ENCODE results near the gene CARMIL1. TPM values are rescaled to one million over a fixed set of nuclear protein-coding genes. Genes with fewer than 3 reads are reported as not detected.

CARMIL1 gene
- total RNA-seq, 1 donor from 2014 or later, result 19.1 TPM

DNA sequence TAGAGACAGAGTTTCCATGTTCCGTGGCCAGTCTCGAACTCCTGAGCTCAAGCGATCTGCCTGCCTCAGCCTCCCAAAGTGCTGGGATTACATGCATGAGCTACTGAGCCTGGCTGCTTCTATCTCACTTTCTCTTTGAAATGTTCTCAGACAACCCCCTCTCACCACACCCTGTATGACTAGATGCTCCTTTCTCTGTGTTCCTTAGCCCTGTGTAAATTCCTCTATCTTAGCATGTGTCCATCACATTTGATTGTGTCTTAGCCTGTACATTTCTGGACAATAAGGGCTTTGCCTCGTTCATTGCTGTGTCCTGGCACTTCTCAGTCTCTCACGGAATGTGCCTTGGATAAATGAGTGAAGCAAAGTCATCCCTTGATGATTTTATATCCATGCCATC, 204.8 kb downstream of the CARMIL1 start:
- Mint-ChIP-seq H3K36me3 (ENCODE audit: low read depth, unreplicated experiment) (no peaks in the 10 kb centered on the region), H3K4me3 (ENCODE audit: unreplicated experiment) (no peak overlapping the region), H3K4me1 (ENCODE audit: low read depth, unreplicated experiment) (peaks cover 18% of the 10 kb centered on the region), H3K27me3 (ENCODE audit: low read depth, unreplicated experiment) (no peaks in the 10 kb centered on the region), H3K9me3 (ENCODE audit: unreplicated experiment) (no peaks in the 10 kb centered on the region), H3K27ac (ENCODE audit: unreplicated experiment) (no peak overlapping the region)
- Histone ChIP-seq H3K4me2 (ENCODE audit: low read length) (no peak overlapping the region), H3K9ac (ENCODE audit: low read length) (no peak overlapping the region), H3K27me3 (ENCODE audit: insufficient read depth, low read length) (no peaks in the 10 kb centered on the region), H3K36me3 (ENCODE audit: insufficient read depth, low read length) (no peaks in the 10 kb centered on the region), H3K27ac (ENCODE audit: low read depth, low read length) (no peak overlapping the region), H4K20me1 (ENCODE audit: insufficient read depth, low read length) (no peaks in the 10 kb centered on the region), H3K4me1 (ENCODE audit: insufficient read depth, low read length) (no peaks in the 10 kb centered on the region), H3K4me3 (ENCODE audit: insufficient read depth, low read depth, low read length) (no peak overlapping the region), H3K9me3 (ENCODE audit: insufficient read depth, low read depth, low read length) (no peaks in the 10 kb centered on the region), H3K79me2 (ENCODE audit: insufficient read depth, low read length) (no peaks in the 10 kb centered on the region), H2AFZ (ENCODE audit: low read depth, low read length) (no peak overlapping the region)
- no peak for FAIRE-seq
- no peak for TF ChIP-seq EZH2 (IDR thresholded peaks at IDR 0.05; ENCODE audit: insufficient read depth, low read length)
- no peak for TF ChIP-seq CTCF (IDR thresholded peaks at IDR 0.05; ENCODE audit: insufficient read depth, low read depth, low read length)
- no peak for DNase-seq (ENCODE audit: low read depth)

DNA sequence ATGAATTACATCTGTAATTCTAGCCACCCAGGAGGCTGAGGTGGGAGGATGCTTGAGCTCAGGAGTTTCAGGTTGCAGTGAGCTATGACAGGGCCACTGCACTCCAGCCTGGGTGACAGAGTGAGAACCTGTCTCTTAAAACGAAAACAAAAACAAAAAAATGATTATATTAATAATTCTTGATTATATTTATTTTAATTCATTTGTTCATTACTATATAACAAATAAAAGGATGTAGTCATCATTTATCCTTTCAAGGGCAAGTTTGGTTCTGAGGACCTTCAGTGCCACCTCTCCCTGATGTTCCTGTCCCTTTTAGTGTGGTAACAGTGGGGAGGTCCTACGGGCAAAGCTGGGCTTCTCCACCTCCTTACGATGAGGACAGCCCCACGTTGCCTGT, 205.7 kb downstream of the CARMIL1 start:
- H3K79me2 ChIP-seq (ENCODE audit: insufficient read depth, low read length), result no peaks in the 10 kb centered on the region
- no peak for TF ChIP-seq CTCF (IDR thresholded peaks at IDR 0.05; ENCODE audit: insufficient read depth, low read depth, low read length)
- no peak for TF ChIP-seq EZH2 (IDR thresholded peaks at IDR 0.05; ENCODE audit: insufficient read depth, low read length)
- no peak overlapping the region for H3K9ac ChIP-seq (ENCODE audit: low read length)
- Mint-ChIP-seq H3K4me1 (ENCODE audit: low read depth, unreplicated experiment) (peaks cover 16% of the 10 kb centered on the region), H3K9me3 (ENCODE audit: unreplicated experiment) (no peaks in the 10 kb centered on the region), H3K4me3 (ENCODE audit: unreplicated experiment) (no peak overlapping the region), H3K27ac (ENCODE audit: unreplicated experiment) (no peak overlapping the region), H3K27me3 (ENCODE audit: low read depth, unreplicated experiment) (no peaks in the 10 kb centered on the region), H3K36me3 (ENCODE audit: low read depth, unreplicated experiment) (no peaks in the 10 kb centered on the region)
- no peaks in the 10 kb centered on the region for H3K27me3 ChIP-seq (ENCODE audit: insufficient read depth, low read length)
- no peak overlapping the region for H3K4me2 ChIP-seq (ENCODE audit: low read length)
- no peaks in the 10 kb centered on the region for H3K4me1 ChIP-seq (ENCODE audit: insufficient read depth, low read length)
- no peak overlapping the region for H3K4me3 ChIP-seq (ENCODE audit: insufficient read depth, low read depth, low read length)
- no peak overlapping the region for H2AFZ ChIP-seq (ENCODE audit: low read depth, low read length)
- no peaks in the 10 kb centered on the region for H3K9me3 ChIP-seq (ENCODE audit: insufficient read depth, low read depth, low read length)
- no peaks in the 10 kb centered on the region for H3K36me3 ChIP-seq (ENCODE audit: insufficient read depth, low read length)
- H4K20me1 ChIP-seq (ENCODE audit: insufficient read depth, low read length), result no peaks in the 10 kb centered on the region
- FAIRE-seq (no peak), DNase-seq (ENCODE audit: low read depth) (no peak)
- no peak overlapping the region for H3K27ac ChIP-seq (ENCODE audit: low read depth, low read length)

- no peaks in the 10 kb centered on the region for H3K79me2 ChIP-seq (ENCODE audit: insufficient read depth, low read length)
- H3K27ac Mint-ChIP-seq (ENCODE audit: unreplicated experiment), result no peak overlapping the region
- no peaks in the 10 kb centered on the region for H3K9me3 ChIP-seq (ENCODE audit: insufficient read depth, low read depth, low read length)
- no peaks in the 10 kb centered on the region for H3K27me3 ChIP-seq (ENCODE audit: insufficient read depth, low read length)
- no peak overlapping the region for H3K4me3 Mint-ChIP-seq (ENCODE audit: unreplicated experiment)
- H3K4me3 ChIP-seq (ENCODE audit: insufficient read depth, low read depth, low read length), result no peak overlapping the region
- no peak for FAIRE-seq
- no peak overlapping the region for H3K27ac ChIP-seq (ENCODE audit: low read depth, low read length)
- no peaks in the 10 kb centered on the region for H3K4me1 ChIP-seq (ENCODE audit: insufficient read depth, low read length)
- H3K9me3 Mint-ChIP-seq (ENCODE audit: unreplicated experiment), result no peaks in the 10 kb centered on the region
- no peak overlapping the region for H3K4me2 ChIP-seq (ENCODE audit: low read length)
- DNase-seq (ENCODE audit: low read depth), result no peak
- no peaks in the 10 kb centered on the region for H4K20me1 ChIP-seq (ENCODE audit: insufficient read depth, low read length)
- H2AFZ ChIP-seq (ENCODE audit: low read depth, low read length), result no peak overlapping the region
- H3K4me1 Mint-ChIP-seq (ENCODE audit: low read depth, unreplicated experiment), result peaks cover 16% of the 10 kb centered on the region
- no peaks in the 10 kb centered on the region for H3K36me3 Mint-ChIP-seq (ENCODE audit: low read depth, unreplicated experiment)
- no peaks in the 10 kb centered on the region for H3K36me3 ChIP-seq (ENCODE audit: insufficient read depth, low read length)
- no peak for TF ChIP-seq EZH2 (IDR thresholded peaks at IDR 0.05; ENCODE audit: insufficient read depth, low read length)
- no peak for TF ChIP-seq CTCF (IDR thresholded peaks at IDR 0.05; ENCODE audit: insufficient read depth, low read depth, low read length)
- no peak overlapping the region for H3K9ac ChIP-seq (ENCODE audit: low read length)
- H3K27me3 Mint-ChIP-seq (ENCODE audit: low read depth, unreplicated experiment), result no peaks in the 10 kb centered on the region
Measured at GRCh38 chr6:25485821-25486534, 206.8 kb downstream of the CARMIL1 start.

Measured in astrocyte (in vitro differentiated cells and primary cell).